Activated T-helper 9 cell treated with anti-CD3 and anti-CD28 coated beads, Interleukin-2, amount 50 U/mL, for 16 hours (primary cell): ENCODE results near the gene GADD45GIP1.
"Not testable (repeated sequence)": the region's sequence is repeated elsewhere in the genome, so short reads cannot be mapped to it uniquely, and the experiment has no call there.

Experiments
- DNase-seq: peaks from one replicate; pipeline ENCODE4 v3.0.0-alpha.2; 2020; ENCODE audit warnings: low read depth

The GADD45GIP1 gene

DNA sequence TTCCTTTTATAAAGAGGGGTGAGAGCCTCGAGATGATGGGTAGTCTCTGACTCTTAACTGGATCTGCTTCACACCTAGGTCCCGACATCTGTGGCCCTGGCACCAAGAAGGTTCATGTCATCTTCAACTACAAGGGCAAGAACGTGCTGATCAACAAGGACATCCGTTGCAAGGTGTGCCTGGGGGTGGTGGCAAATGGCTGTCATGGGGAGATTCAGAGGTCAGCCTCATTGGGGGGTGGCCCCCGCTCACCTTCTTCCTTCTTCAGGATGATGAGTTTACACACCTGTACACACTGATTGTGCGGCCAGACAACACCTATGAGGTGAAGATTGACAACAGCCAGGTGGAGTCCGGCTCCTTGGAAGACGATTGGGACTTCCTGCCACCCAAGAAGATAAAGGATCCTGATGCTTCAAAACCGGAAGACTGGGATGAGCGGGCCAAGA lies 17.0 kb downstream of the GADD45GIP1 start:
- no peak for DNase-seq

DNA sequence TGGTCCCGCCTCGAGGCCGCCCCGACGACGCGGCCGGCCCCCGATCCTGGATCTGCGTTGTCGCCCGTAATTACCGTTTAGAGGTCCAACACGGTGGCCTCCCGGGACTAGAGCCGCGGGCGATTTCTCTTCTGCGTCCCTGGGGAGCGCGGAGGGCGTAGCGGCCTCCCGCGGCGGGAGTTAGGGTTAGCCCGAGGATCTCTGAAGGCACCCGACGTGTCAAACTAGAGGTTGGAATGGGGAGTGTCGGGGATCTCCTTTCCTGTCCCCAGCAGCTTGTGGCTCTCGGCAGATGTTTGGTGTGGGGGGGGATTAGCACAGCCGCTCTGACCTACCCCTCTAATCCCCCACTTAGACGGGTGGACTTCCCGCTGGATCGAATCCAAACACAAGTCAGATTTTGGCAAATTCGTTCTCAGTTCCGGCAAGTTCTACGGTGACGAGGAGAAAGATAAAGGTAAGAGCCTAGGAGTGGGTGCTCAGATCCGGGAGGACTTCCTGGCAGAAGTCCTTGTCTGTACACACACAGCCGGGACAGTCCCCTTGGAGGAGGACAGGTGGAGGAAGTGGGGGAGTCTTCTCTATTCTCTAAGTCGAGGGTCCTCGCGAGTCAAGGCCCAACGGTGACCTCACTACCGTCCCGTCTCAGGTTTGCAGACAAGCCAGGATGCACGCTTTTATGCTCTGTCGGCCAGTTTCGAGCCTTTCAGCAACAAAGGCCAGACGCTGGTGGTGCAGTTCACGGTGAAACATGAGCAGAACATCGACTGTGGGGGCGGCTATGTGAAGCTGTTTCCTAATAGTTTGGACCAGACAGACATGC lies 18.0 kb downstream of the GADD45GIP1 start:
- no peak for DNase-seq

DNA sequence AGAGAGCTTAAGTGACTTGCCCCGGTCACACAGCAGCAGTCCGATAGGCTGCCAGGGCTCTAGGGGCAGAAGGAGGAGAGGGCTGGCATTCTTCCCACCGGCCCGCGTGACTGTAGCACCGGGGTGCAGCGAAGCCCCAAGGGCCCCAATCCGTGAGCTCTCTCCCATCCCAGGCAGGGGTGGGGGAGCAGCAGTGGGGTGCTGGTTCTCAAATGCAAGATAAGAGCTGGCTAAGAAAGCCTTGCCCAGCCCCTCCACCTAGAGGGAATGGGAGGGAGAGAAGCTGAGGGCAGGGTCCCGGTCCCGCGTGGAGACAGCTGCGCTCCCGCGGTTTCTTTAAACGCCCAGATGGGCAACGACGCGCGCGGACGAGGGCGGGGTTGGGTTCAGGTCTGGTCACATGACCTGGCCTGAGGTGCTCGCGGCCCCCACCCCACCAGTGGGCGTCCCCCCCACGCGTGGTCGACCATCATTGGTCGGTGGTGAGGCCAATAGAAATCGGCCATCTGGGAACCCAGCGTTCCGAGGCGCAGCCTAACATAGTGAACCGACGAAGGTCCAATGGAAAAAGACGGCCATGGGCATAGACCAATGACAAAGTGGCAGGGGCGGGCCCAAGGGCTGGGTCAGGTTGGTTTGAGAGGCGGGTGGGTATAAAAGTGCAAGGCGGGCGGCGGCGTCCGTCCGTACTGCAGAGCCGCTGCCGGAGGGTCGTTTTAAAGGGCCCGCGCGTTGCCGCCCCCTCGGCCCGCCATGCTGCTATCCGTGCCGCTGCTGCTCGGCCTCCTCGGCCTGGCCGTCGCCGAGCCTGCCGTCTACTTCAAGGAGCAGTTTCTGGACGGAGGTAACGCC lies 18.9 kb downstream of the GADD45GIP1 start, which contains the start of gene CALR:
TSS of gene CALR (plus strand) at position 683 of the 852 bp plus-strand sequence. CDS start at position 754, 71 bp downstream.
- DNase-seq, result peak; percentile 98

DNA sequence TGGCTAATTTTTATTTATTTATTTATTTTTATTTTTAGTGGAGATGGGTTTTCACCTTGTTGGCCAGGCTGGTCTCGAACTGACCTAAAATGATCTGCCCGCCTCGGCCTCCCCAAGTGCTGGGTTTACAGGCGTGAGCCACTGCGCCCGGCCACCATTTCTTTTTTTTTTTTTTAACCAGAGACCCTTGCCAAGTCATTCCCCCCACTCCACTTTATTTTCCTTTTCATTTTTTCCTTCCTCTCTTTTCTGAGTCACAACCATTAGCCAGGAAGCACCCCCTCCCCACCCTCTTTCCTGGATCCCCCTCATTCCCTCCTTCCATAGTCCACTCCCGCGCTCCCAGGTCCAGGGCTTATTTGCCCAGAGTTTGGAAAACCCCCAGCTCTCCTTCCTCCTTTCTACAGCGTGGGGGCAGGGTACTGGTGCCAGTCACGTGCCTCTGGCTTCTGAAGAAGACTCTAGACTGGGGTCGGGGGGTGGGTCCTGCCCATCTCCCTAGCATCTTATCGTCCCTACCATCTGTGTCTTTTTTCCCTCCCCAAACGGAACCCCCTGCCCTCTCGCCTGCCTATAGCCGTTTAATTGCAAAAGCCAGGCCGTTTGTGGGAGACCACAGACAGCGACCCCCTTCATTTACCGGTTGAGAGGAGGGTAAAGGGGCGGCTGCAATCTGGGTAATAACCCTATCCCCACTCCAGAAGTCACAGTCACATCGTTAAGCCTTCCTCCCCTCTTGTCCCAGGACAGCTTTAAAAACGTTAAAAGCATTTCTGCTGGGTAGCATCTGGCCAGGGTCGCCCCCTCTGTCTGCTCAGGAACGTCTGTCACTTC lies 19.7 kb downstream of the GADD45GIP1 start:
- no peak for DNase-seq

DNA sequence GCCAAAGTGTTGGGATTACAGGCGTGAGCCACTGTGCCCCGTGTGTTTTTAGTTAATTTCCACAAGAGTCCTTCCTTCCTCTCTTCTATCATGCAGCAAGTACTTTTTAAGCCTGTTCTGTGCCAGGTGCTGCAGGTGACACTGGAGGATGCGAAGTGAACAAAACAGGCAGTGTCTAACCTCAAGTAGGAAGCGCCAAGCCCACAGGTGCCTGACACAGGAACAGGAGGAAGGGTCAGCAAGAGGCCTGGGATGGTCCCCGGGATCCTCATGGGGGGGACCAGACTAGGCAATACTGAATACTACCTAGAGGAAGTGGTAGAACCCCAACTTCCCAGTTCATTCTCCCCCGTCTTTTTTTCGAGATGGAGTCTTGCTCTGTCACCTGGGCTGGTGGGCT lies 20.4 kb downstream of the GADD45GIP1 start:
- no peak for DNase-seq

DNA sequence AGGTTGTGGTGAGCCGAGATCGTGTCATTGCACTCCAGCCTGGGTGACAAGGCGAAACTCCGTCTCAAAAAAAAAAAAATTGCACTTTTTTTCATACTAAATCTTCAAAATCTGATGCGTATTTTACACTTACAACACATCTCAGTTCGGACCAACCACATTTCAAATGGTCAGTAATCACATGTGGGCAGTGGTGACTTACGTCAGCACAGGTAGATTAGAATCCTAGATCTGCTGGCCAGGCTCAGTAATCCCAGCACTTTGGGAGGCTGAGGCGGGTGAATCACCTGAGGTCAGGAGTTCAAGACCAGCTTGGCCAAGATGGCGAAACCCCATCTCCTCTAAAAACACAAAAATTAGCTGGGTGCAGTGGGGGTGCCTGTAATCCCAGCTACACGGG lies 22.0 kb downstream of the GADD45GIP1 start:
- DNase-seq, result no peak

DNA sequence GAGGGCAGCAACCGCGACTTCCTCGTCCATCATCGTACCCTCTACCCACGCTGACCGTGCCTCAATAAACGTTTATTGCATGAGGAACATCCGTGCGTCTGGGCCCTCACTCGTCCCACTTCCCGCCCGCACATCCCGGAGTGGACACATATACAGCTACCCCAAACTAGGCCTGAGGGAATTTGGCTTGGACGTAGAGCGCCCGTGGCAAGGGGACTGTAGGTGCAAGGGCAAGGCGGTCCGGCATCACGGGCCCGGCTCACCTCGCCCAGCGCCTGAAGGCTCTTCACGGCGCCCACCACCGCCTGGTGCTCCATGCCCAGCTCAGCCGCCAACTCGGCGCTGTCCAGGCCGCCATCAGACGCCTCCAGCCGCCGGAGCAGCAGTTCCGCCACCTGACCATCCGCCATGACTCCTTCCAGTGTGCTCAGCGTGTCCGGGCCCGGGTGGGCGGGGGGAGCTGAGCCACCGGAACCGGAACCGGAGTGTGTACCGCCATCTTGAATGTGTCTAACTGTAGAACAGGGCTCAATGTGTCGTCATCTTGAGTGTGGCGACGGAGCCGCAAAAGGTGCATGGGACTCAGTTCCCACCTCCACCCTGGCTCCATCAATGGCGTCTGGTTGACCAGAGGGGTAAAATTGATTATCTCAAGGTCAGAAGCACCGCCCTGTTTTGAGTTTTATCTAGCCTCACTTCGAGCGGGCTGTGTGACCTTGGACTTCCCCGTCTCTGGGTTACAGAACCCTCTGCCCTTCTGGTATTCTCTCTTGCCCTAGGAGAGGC lies 23.5 kb downstream of the GADD45GIP1 start, which contains the start of gene FARSA:
TSS of gene FARSA (minus strand) at position 425 of the 786 bp plus-strand sequence. CDS start at position 410, 15 bp downstream.
- peak; percentile 86 for DNase-seq

DNA sequence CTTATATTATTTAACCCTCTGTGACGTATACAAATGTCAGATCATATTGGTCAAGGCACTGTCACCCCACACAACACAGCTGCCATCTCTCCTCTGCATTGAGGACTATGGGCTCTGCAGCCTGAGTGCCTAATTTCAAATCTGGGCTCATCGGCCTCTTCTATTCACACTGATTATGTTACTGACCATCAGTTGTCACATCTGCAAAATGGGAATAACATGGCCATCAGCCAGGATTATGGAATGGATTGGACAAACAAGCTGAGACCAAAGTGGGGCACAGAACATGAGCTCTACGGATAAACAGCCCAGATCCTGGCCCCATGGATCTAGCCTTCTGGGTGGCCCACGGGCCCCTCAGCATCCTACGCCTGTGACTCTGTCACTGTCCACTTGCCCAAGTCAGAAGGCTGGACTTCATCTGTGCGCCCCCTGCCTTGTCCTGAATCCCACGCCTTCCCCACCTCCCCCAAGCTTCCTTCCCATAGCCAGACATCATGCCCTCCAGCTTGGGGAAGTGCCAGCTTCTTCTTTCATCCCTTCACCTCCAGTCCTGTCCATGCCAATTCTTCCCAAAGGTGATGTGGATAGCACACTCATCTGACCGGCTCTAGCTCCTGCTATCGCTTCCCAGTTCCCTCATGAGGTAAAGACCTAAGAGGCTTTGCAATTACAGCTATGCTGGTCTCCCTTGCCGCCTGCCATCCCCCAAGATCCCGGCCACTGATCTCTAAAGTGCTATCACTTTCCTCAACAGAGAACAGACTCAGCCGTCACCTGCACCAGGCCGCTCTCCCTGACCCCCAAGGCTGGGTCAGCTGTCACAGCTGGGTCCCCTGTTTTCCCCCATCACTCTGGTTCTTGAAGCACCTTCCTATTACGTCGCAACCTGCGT lies 24.4 kb downstream of the GADD45GIP1 start:
- DNase-seq, result no peak

DNA sequence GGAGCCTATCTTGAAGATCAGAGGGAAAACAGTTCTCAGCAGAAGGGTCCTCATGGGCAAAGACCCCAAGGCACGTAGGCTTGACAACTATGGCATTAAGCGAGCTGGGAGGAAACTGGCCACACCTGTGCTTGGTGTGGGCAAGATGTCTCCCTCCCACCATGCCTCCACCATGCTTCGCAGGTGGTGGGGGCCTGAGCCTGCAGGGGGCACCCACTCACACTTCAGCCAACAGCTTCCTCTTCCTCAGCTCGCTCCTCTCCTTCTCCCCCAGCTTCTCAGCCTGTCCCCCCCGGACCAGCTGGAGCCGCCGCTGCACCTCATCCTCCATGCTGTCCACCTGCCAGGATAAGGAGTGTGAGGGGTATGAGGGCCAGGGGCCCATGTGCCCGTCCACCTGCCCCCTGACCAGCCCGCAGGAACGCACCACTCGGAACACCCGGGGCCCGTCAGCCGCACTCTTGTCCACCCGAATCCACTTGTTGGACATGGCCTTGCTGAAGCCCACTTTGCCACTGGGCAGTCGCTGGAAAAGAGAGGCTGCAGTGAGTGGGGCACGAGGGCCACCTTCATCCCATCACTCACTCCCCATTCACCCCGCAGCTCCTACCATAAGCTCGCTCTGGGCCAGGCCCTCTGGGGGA lies 26.9 kb downstream of the GADD45GIP1 start:
- no peak for DNase-seq

DNA sequence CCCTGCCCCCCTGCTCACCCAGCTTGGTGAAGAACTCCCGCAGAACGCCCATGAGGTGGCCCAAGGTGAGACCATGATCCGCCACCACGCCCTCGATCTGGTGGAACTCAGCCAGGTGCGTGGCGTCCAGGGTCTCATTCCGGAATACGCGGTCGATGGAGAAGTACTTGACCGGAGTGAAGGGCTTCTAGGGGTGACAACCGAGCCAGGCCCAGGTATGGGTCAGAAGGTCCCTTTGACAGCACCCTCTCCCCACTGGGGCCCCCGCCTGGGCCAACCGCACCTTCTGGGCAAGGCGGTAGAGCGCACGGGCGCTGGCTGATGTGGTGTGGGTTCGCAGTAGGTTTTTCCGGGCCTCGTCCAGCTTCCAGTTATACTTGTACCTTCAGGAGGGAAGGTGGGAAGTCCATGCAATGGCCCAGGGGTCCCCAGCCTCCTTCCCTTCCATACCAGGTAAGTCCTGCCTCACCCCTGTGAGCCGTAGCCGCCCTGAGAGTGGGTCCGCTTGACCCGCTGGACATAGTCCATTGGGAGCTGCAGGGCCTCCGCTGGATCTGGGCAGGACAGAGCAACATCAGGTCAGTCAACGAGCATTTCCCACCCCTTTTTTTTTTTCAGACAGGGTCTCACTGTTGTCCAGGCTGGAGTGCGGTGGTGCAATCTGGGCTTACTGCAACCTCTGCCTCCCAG lies 32.3 kb downstream of the GADD45GIP1 start:
- no peak for DNase-seq

DNA sequence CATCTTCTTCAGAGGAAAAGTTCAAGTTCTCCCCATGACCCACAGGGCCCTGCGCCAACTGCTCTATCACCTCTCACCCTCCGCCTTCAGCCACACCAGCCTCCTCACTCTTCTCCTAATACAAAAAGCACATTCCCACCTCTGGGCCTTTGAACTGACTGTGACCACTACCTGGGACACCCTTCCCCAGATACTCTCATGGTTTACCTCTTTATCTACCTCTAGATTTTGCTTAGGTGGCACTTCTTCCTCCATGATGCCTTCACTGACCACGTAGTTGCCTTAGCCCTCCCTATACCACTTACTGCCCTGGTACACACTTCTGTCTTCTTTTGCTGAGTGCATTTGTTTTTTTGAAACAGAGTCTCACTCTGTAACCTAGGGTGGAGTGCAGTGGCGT lies 34.1 kb downstream of the GADD45GIP1 start:
- DNase-seq, result no peak

DNA sequence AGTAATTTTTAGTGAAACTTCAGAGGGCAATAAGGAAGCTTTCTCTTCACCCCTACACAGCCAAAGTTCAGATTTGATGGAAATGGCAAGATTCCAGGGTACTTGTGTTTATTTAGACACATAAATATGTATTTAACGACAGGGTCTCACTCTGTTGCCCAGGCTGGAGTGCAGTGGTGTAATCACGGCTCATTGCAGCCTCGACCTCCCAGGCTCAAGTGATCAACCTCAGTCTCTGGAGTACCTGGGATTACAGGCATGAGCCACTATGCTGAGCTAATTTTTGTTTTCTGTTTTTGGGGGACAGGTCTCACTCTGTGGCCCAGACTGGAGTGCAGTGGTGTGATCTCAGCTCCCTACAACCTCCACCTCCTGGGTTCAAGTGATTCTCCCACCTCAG lies 36.0 kb downstream of the GADD45GIP1 start:
- no peak for DNase-seq

DNA sequence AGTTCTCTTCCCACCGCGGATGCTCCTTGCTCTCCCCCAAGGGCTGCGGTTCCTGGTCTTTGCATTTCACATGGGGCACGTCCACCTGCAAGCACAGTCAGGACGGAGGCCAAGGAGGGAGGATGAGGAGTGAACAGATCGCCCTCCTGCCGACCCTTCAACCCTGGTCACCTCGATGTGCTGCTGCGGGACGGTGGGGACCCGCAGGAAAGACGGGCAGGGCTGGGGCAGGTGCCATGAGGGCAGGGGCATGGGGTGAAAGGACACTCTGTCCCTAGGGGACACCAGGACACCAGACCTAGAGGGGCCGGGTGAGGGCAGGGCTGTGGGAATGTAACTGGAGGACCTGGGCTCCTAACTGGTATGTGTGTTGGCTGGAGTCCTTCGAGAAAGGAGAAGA lies 38.8 kb downstream of the GADD45GIP1 start:
- DNase-seq, result no peak

DNA sequence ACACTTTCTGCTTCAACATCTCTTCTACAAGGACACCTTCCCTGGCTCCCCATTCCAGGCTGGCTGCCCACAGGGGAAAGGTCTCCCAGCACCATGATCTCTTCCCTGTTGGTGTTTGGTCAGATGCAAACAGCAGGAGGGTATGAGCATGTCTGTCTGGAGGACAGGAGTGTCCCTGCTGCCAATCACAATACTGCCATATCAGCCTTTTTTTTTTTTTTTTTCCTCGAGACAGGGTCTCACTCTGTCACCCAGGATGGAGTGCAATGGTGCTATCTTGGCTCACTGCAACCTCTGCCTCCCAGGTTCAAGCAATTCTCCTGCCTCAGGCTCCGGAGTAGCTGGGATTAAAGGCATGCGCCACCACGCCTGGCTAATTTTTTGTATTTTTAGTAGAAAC lies 41.2 kb downstream of the GADD45GIP1 start:
- not testable (repeated sequence) for DNase-seq

DNA sequence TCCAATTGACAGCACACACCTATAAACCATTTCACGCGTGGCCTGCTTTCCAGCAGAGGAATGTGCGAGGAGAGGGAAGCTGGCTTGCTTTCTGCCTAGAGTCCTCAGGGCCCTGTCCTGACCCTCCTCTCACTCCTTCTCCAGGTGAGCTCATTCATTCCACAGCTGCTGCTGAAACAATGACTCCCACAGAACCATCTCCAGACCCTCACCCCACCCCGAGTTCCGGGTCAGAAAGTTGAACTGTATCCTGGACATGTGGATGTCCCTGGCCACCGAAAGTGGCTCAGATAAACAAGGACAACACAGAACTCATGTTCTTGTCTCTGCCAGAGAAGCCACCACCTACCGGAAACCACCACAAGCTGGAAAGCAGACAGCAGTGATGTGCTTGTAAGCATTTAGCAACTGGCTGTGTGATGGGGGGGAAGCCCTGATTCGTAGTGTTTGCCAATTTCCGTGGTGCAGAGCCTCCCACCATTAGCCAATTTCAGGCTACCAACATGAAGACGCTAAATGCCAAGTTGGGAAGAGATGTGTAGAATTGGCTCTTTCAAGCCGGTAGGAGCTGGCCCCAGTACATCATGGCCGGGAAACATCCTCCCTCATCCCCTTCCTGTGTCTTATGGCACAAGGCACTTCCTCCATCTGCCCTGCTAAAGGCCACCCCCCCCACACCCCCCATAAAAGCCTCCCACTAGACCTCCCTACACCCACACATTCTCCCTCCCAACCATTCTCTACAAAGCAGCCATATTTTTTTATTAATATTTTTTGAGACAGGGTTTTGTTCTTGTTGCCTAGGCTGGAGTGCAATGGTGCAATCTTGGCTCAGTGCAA lies 43.0 kb downstream of the GADD45GIP1 start:
- DNase-seq, result no peak

DNA sequence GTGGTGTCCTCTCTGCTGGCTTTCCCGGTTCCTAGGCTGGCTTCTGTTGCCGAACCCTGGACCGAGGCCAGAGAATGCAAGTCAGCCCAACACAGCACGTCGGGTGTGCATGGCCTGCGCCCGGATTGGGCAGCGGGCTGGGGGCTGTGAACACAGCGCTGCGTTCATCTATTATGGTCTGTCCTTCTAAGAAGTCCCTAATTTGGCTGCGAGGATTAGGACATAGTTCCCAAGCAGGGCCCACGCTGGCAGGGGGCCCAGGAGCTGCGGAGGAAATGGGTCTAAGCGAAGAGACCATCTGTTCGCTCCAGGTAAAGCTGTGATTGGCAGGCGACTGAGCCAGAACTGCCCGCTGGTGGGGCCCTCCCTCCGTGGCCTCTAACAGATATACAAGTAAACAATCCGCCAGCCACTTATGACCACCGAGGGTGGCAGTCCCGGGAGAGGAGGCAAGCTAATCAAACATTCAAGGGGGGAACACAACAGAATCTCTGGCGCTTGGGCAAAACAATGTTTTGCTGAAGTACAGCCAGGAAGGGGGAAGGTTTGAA lies 43.9 kb downstream of the GADD45GIP1 start:
- no peak for DNase-seq

DNA sequence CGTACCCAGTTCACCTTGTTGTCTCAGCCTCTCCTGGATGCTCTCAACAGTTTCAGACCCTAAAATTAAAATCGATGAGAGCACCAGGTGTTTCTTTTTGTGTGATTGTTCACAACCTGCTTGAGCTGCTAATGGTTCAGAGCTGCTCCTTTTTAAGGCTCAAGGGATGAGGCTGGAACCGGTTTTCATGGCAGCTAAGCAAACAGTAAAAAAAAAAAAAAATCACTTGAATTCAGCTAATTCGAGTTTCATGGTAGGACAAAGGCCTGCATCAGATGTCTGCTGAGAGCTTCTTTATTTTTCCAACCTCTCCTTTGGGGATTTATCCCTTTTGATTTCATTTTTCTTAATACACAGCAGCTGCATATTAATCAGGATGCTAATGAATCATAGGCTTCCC lies 44.5 kb downstream of the GADD45GIP1 start:
- no peak for DNase-seq

DNA sequence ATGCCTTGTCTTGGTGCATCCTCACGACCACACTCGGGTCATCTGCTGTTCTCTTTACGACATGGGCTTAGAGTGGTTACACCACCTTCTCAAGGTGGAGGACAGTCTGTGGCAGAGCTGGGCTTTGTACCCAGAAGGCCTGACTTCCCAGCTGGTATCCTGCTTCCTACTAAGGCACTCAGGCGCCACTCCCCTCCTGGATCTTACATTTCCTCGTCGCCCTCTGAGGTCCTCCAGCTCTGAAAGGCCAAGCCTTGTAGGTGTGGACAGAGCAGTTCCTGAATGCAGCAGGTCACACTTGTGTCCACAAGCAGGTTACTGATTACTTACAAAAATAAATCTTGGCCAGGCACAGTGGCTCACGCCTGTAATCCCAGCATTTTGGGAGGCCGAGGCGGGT lies 49.9 kb downstream of the GADD45GIP1 start:
- DNase-seq, result no peak
